ENCODE results near the gene CTNNBL1. TPM values are rescaled to one million over a fixed set of nuclear protein-coding genes. Genes with fewer than 3 reads are reported as not detected.

The CTNNBL1 gene
- total and polyA plus RNA-seq, 5 donors, result 43.8 to 65.7 (median 54.7) TPM

GRCh38 chr20:37894454-37894853 lies 200.6 kb downstream of the CTNNBL1 start:
- H3K27ac ChIP-seq (ENCODE audit: low read length), result no peak overlapping the region
- peak in 1 of 3 donors; percentile 12 for DNase-seq
- intact Hi-C loops (cut with DNase I), result no loop called here
- no peaks in the 10 kb centered on the region for H3K9me3 ChIP-seq (ENCODE audit: control insufficient read depth, low read length)
- H3K4me3 ChIP-seq (ENCODE audit: low read length), result no peak overlapping the region
- WGBS, result 78% methylated on average over 4 of the region's 4 CpGs
- no peaks in the 10 kb centered on the region for H3K27me3 ChIP-seq (ENCODE audit: control insufficient read depth, insufficient read depth)
- H3K4me1 ChIP-seq (ENCODE audit: control insufficient read depth, insufficient read depth, low read length), result peaks cover 5% of the 10 kb centered on the region
- no peak for ATAC-seq

- Histone ChIP-seq H3K4me3 (ENCODE audit: low read length) (no peak overlapping the region), H3K9me3 (ENCODE audit: control insufficient read depth, low read length) (no peaks in the 10 kb centered on the region), H3K27me3 (ENCODE audit: control insufficient read depth, insufficient read depth) (no peaks in the 10 kb centered on the region), H3K27ac (ENCODE audit: low read length) (no peak overlapping the region), H3K4me1 (ENCODE audit: control insufficient read depth, insufficient read depth, low read length) (peaks cover 5% of the 10 kb centered on the region)
- WGBS, result 94% methylated on average over 6 of the region's 6 CpGs
- ATAC-seq, result no peak
- intact Hi-C loops (cut with DNase I), result no loop called here
- peak in 1 of 3 donors; percentile 7 for DNase-seq
Measured at GRCh38 chr20:37895166-37895565, 201.3 kb downstream of the CTNNBL1 start.

- Histone ChIP-seq H3K4me1 (ENCODE audit: control insufficient read depth, insufficient read depth, low read length) (peaks cover 5% of the 10 kb centered on the region), H3K4me3 (ENCODE audit: low read length) (no peak overlapping the region), H3K9me3 (ENCODE audit: control insufficient read depth, low read length) (no peaks in the 10 kb centered on the region), H3K27ac (ENCODE audit: low read length) (peak overlapping the region; percentile 15), H3K27me3 (ENCODE audit: control insufficient read depth, insufficient read depth) (no peaks in the 10 kb centered on the region)
- DNase-seq (peak; percentile 45 to 72 (median 66)), ATAC-seq (peak; percentile 56 to 73)
- 22% methylated on average over 12 of the region's 12 CpGs for WGBS
- intact Hi-C loops (cut with DNase I), result no loop called here
Measured at GRCh38 chr20:37896932-37897548, 203.2 kb downstream of the CTNNBL1 start.

GRCh38 chr20:37898233-37899104 lies 204.6 kb downstream of the CTNNBL1 start:
- Histone ChIP-seq H3K4me1 (ENCODE audit: control insufficient read depth, insufficient read depth, low read length) (peaks cover 5% of the 10 kb centered on the region), H3K4me3 (ENCODE audit: low read length) (no peak overlapping the region), H3K27ac (ENCODE audit: low read length) (no peak overlapping the region), H3K27me3 (ENCODE audit: control insufficient read depth, insufficient read depth) (no peaks in the 10 kb centered on the region), H3K9me3 (ENCODE audit: control insufficient read depth, low read length) (no peaks in the 10 kb centered on the region)
- DNase-seq (no peak), ATAC-seq (no peak)
- 41% methylated on average over 10 of the region's 10 CpGs for WGBS
- intact Hi-C loops (cut with DNase I), result no loop called here

GRCh38 chr20:37899105-37900045 lies 205.5 kb downstream of the CTNNBL1 start:
- WGBS, result 60% methylated on average over 8 of the region's 8 CpGs
- intact Hi-C loops (cut with DNase I), result loop anchor here in 2 of 4 donors (5.0 kb wide), 1 partner anchor 93 kb away; no protein-coding TSS in a partner anchor
- Histone ChIP-seq H3K27me3 (ENCODE audit: control insufficient read depth, insufficient read depth) (no peaks in the 10 kb centered on the region), H3K4me1 (ENCODE audit: control insufficient read depth, insufficient read depth, low read length) (peaks cover 5% of the 10 kb centered on the region), H3K27ac (ENCODE audit: low read length) (no peak overlapping the region), H3K4me3 (ENCODE audit: low read length) (no peak overlapping the region), H3K9me3 (ENCODE audit: control insufficient read depth, low read length) (no peaks in the 10 kb centered on the region)
- ATAC-seq, result no peak
- no peak for DNase-seq

- H3K27me3 ChIP-seq (ENCODE audit: control insufficient read depth, insufficient read depth), result no peaks in the 10 kb centered on the region
- H3K4me3 ChIP-seq (ENCODE audit: low read length), result no peak overlapping the region
- H3K4me1 ChIP-seq (ENCODE audit: control insufficient read depth, insufficient read depth, low read length), result peaks cover 5% of the 10 kb centered on the region
- intact Hi-C loops (cut with DNase I), result loop anchor here in 2 of 4 donors (5.0 kb wide), 1 partner anchor 91 kb away; no protein-coding TSS in a partner anchor
- H3K27ac ChIP-seq (ENCODE audit: low read length), result no peak overlapping the region
- no peak for DNase-seq
- no peaks in the 10 kb centered on the region for H3K9me3 ChIP-seq (ENCODE audit: control insufficient read depth, low read length)
- ATAC-seq, result no peak
- 19% methylated on average over 18 of the region's 18 CpGs for WGBS
Measured at GRCh38 chr20:37901240-37901639, 207.4 kb downstream of the CTNNBL1 start.

- Histone ChIP-seq H3K4me1 (ENCODE audit: control insufficient read depth, insufficient read depth, low read length) (peaks cover 5% of the 10 kb centered on the region), H3K9me3 (ENCODE audit: control insufficient read depth, low read length) (no peaks in the 10 kb centered on the region), H3K4me3 (ENCODE audit: low read length) (peak overlapping the region; percentile 42), H3K27me3 (ENCODE audit: control insufficient read depth, insufficient read depth) (no peaks in the 10 kb centered on the region), H3K27ac (ENCODE audit: low read length) (no peak overlapping the region)
- peak; percentile 62 to 67 for ATAC-seq
- 11% methylated on average over 38 of the region's 38 CpGs for WGBS
- intact Hi-C loops (cut with DNase I), result loop anchor here in 2 of 4 donors (5.0 kb wide), 1 partner anchor 90 kb away; no protein-coding TSS in a partner anchor
- no peak for DNase-seq
Measured at GRCh38 chr20:37901654-37902503, 208.0 kb downstream of the CTNNBL1 start.

- 6% methylated on average over 70 of the region's 71 CpGs for WGBS
- Histone ChIP-seq H3K9me3 (ENCODE audit: control insufficient read depth, low read length) (no peaks in the 10 kb centered on the region), H3K27me3 (ENCODE audit: control insufficient read depth, insufficient read depth) (no peaks in the 10 kb centered on the region), H3K4me1 (ENCODE audit: control insufficient read depth, insufficient read depth, low read length) (no peaks in the 10 kb centered on the region), H3K4me3 (ENCODE audit: low read length) (peak within 1 kb of the TSS; percentile 42), H3K27ac (ENCODE audit: low read length) (peak within 1 kb of the TSS; percentile 45)
- DNase-seq (peak; percentile 44 to 83 (median 69)), ATAC-seq (peak; percentile 24 to 30)
- intact Hi-C loops (cut with DNase I), result loop anchor here in 2 of 4 donors (5.0 kb wide), 1 partner anchor 90 kb away; no protein-coding TSS in a partner anchor
Measured at GRCh38 chr20:37902504-37903313, 208.9 kb downstream of the CTNNBL1 start, which contains the start of gene VSTM2L. TSS of gene VSTM2L (plus strand) at chr20:37903127. CDS start at chr20:37903351, 224 bp downstream.

GRCh38 chr20:37903317-37904007 lies 209.6 kb downstream of the CTNNBL1 start:
- Histone ChIP-seq H3K9me3 (ENCODE audit: control insufficient read depth, low read length) (no peaks in the 10 kb centered on the region), H3K27me3 (ENCODE audit: control insufficient read depth, insufficient read depth) (no peaks in the 10 kb centered on the region), H3K27ac (ENCODE audit: low read length) (peak overlapping the region; percentile 45), H3K4me1 (ENCODE audit: control insufficient read depth, insufficient read depth, low read length) (no peaks in the 10 kb centered on the region), H3K4me3 (ENCODE audit: low read length) (peak overlapping the region; percentile 42)
- WGBS, result 22% methylated on average over 67 of the region's 67 CpGs
- ATAC-seq (peak in 1 of 2 donors; percentile 5), DNase-seq (no peak)
- intact Hi-C loops (cut with DNase I), result loop anchor here in 2 of 4 donors (5.0 kb wide), 1 partner anchor 89 kb away; no protein-coding TSS in a partner anchor

Data from right cardiac atrium (tissue), 5 donors.